ENCODE measurements around the gene MAN2B1. TPM values are rescaled to one million over a fixed set of nuclear protein-coding genes. Genes with fewer than 3 reads are reported as not detected.

The MAN2B1 gene
- total RNA-seq, 1 experiment from 2014 or later, result 48.2 TPM

- H3K9me3 ChIP-seq (ENCODE audit: insufficient read depth, low read depth), result no peaks in the 10 kb centered on the region
- TSS peak; percentile 96 for BruUV-seq (replicated peaks)
- intact Hi-C loops (cut with micrococcal nuclease; ENCODE audit: unreplicated experiment), result no loop called here
- peak within 1 kb of the TSS; percentile 48 for H3K27ac ChIP-seq
- 0 out of 2 replicates have a peak, but pooled peaks cover 3% of the 10 kb centered on the region for H4K20me1 ChIP-seq (ENCODE audit: insufficient read depth)
- peak; percentile 90 to 91 for DNase-seq
- peak within 1 kb of the TSS; percentile 73 for H2AFZ ChIP-seq
- ChIA-PET CTCF (interaction anchor here (0.5 kb wide), 1 partner anchor 276 kb away, joined by 5 read pairs; no protein-coding TSS in a partner anchor), POLR2A (ENCODE audit: unreplicated experiment) (interaction anchor here (0.7 kb wide), 1 partner anchor 64 kb away, joined by 6 read pairs; no protein-coding TSS in a partner anchor)
- H3K36me3 ChIP-seq (ENCODE audit: low read depth), result peaks cover 10% of the 10 kb centered on the region; the same call in 1 of the 2 replicates
- no peaks in the 10 kb centered on the region for H3K9me2 ChIP-seq (ENCODE audit: insufficient read depth)
- H3F3A ChIP-seq (ENCODE audit: insufficient read depth, low read depth), result peaks cover 46% of the 10 kb centered on the region
- peaks cover 8% of the 10 kb centered on the region; the same call in 1 of the 2 replicates for H3K4me1 ChIP-seq (replicated peaks; ENCODE audit: insufficient read depth)
- peak within 1 kb of the TSS; percentile 95 for H3K4me2 ChIP-seq
- H3K79me2 ChIP-seq (ENCODE audit: low read depth), result peaks cover 26% of the 10 kb centered on the region
- no peaks in the 10 kb centered on the region for H3K27me3 ChIP-seq (ENCODE audit: insufficient read depth, low read depth)
- TF ChIP-seq CTCF (conservative IDR thresholded peaks at IDR 0.05) (no peak), EZH2 (IDR thresholded peaks at IDR 0.05; ENCODE audit: low read depth) (no peak)
- H3K4me3 ChIP-seq, result peak within 1 kb of the TSS; percentile 72
Measured at GRCh38 chr19:12696366-12697335, 30.1 kb upstream of the MAN2B1 start, which contains the start of gene FBXW9. TSS of gene FBXW9 (minus strand) at chr19:12696631. CDS start at chr19:12696581, 50 bp downstream.

GRCh38 chr19:12695997-12696365 lies 29.4 kb upstream of the MAN2B1 start:
- POLR2A ChIA-PET (ENCODE audit: unreplicated experiment), result no interaction called here
- peaks cover 26% of the 10 kb centered on the region for H3K79me2 ChIP-seq (ENCODE audit: low read depth)
- H4K20me1 ChIP-seq (ENCODE audit: insufficient read depth), result no peaks in the 10 kb centered on the region
- no peaks in the 10 kb centered on the region for H3K9me3 ChIP-seq (ENCODE audit: insufficient read depth, low read depth)
- H3K36me3 ChIP-seq (ENCODE audit: low read depth), result peaks cover 4% of the 10 kb centered on the region; the same call in 1 of the 2 replicates
- intact Hi-C loops (cut with micrococcal nuclease; ENCODE audit: unreplicated experiment), result no loop called here
- H3K27ac ChIP-seq, result peak overlapping the region; percentile 48; the same call in 1 of the 2 replicates
- peaks cover 39% of the 10 kb centered on the region for H3F3A ChIP-seq (ENCODE audit: insufficient read depth, low read depth)
- BruUV-seq (replicated peaks), result no TSS peak
- no peak for DNase-seq
- no peaks in the 10 kb centered on the region for H3K27me3 ChIP-seq (ENCODE audit: insufficient read depth, low read depth)
- peaks cover 8% of the 10 kb centered on the region; the same call in 1 of the 2 replicates for H3K4me1 ChIP-seq (replicated peaks; ENCODE audit: insufficient read depth)
- CTCF ChIA-PET, result no interaction called here
- H3K4me3 ChIP-seq, result peak overlapping the region; percentile 72
- H3K9me2 ChIP-seq (ENCODE audit: insufficient read depth), result no peaks in the 10 kb centered on the region
- no peak for TF ChIP-seq CTCF (conservative IDR thresholded peaks at IDR 0.05)
- no peak for TF ChIP-seq EZH2 (IDR thresholded peaks at IDR 0.05; ENCODE audit: low read depth)
- H2AFZ ChIP-seq, result peak overlapping the region; percentile 73
- peak overlapping the region; percentile 95 for H3K4me2 ChIP-seq

- Histone ChIP-seq H2AFZ (peak overlapping the region; percentile 73), H3K36me3 (ENCODE audit: low read depth) (no peaks in the 10 kb centered on the region; the same call in 1 of the 2 replicates), H4K20me1 (ENCODE audit: insufficient read depth) (no peaks in the 10 kb centered on the region), H3K27ac (no peak overlapping the region), H3K27me3 (ENCODE audit: insufficient read depth, low read depth) (no peaks in the 10 kb centered on the region), H3K79me2 (ENCODE audit: low read depth) (peaks cover 26% of the 10 kb centered on the region), H3K4me3 (peak overlapping the region; percentile 72), H3K4me2 (peak overlapping the region; percentile 95), H3K9me2 (ENCODE audit: insufficient read depth) (no peaks in the 10 kb centered on the region), H3F3A (ENCODE audit: insufficient read depth, low read depth) (peaks cover 36% of the 10 kb centered on the region; the same call in 1 of the 2 replicates), H3K4me1 (replicated peaks; ENCODE audit: insufficient read depth) (peaks cover 8% of the 10 kb centered on the region; the same call in 1 of the 2 replicates), H3K9me3 (ENCODE audit: insufficient read depth, low read depth) (no peaks in the 10 kb centered on the region)
- no peak for DNase-seq
- intact Hi-C loops (cut with micrococcal nuclease; ENCODE audit: unreplicated experiment), result no loop called here
- BruUV-seq (replicated peaks), result TSS peak; percentile 10
- CTCF ChIA-PET, result no interaction called here
- POLR2A ChIA-PET (ENCODE audit: unreplicated experiment), result no interaction called here
- TF ChIP-seq CTCF (conservative IDR thresholded peaks at IDR 0.05), result no peak
- TF ChIP-seq EZH2 (IDR thresholded peaks at IDR 0.05; ENCODE audit: low read depth), result no peak
Measured at GRCh38 chr19:12695514-12695913, 29.0 kb upstream of the MAN2B1 start.

Data from PC-9 (cell line).